Karpas-422 (cell line): ENCODE measurements around the gene RAB6B. TPM values are rescaled to one million over a fixed set of nuclear protein-coding genes. Genes with fewer than 3 reads are reported as not detected.

Experiments
- DNase-seq: peaks from one replicate; pipeline ENCODE4 v3.0.0-alpha.2; 2015
- H2AFZ ChIP-seq: fragments of 200-600 bp; sonication (generic); 2 replicates; pipeline ENCODE4 v1.6.1; 2014; ENCODE audit warnings: antibody characterized with exemption, low read length, mixed read lengths
- H3K27ac ChIP-seq: fragments of 200-600 bp; sonication (generic); 2 replicates; pipeline ENCODE4 v1.5.1; 2014; ENCODE audit warnings: mild to moderate bottlenecking, low read length, moderate library complexity
- H3K27me3 ChIP-seq: fragments of 200-600 bp; sonication (generic); 2 replicates; pipeline ENCODE4 v1.6.1; 2014; ENCODE audit warnings: low read length, mixed read lengths
- H3K36me3 ChIP-seq: fragments of 200-600 bp; sonication (generic); 2 replicates; pipeline ENCODE4 v1.6.1; 2014; ENCODE audit warnings: low read length, mixed read lengths; ENCODE audit not compliant: insufficient read depth
- H3K4me1 ChIP-seq: fragments of 200-600 bp; sonication (generic); 2 replicates; pipeline ENCODE4 v1.6.1; 2014; ENCODE audit warnings: mild to moderate bottlenecking, low read length, mixed read lengths
- H3K4me2 ChIP-seq: fragments of 200-600 bp; sonication (generic); 2 replicates; pipeline ENCODE4 v1.6.1; 2014; ENCODE audit warnings: low read length, low read depth, mild to moderate bottlenecking; ENCODE audit not compliant: poor library complexity, severe bottlenecking
- H3K4me3 ChIP-seq: fragments of 200-600 bp; sonication (generic); 2 replicates; pipeline ENCODE4 v1.5.1; 2014; ENCODE audit warnings: mild to moderate bottlenecking, antibody characterized with exemption, low read length, mixed read lengths
- H3K79me2 ChIP-seq: fragments of 200-600 bp; sonication (generic); 2 replicates; pipeline ENCODE4 v1.6.1; 2014; ENCODE audit warnings: mild to moderate bottlenecking, low read length, mixed read lengths
- H3K9ac ChIP-seq: fragments of 200-600 bp; sonication (generic); 2 replicates; pipeline ENCODE4 v1.6.0; 2014; ENCODE audit warnings: low read length
- H3K9me2 ChIP-seq: fragments of 200-600 bp; sonication (generic), shearing (Covaris generic); replicated peaks from 2 replicates; pipeline ENCODE4 v1.6.0; 2014; ENCODE audit warnings: mild to moderate bottlenecking, low read length, moderate library complexity; ENCODE audit not compliant: insufficient read depth
- H3K9me3 ChIP-seq: fragments of 300-700, 200-600 bp; sonication (generic); 2 replicates; pipeline ENCODE4 v1.6.1; 2014; ENCODE audit warnings: low read length, mixed read lengths
- H4K20me1 ChIP-seq: fragments of 200-600 bp; sonication (generic); 2 replicates; pipeline ENCODE4 v1.6.1; 2014; ENCODE audit warnings: mild to moderate bottlenecking, antibody characterized with exemption, low read length, low read depth; ENCODE audit not compliant: insufficient read depth
- total RNA-seq: library from RNA; depleted of rRNA; stranded (reverse); fragments of >200 nt; shearing (Covaris generic); gene quantifications from 2 replicates; pipeline ENCODE4 v1.2.3, GENCODE V29; 2014; ENCODE audit warnings: low replicate concordance

The RAB6B gene
- total RNA-seq, 1 experiment from 2014 or later = not detected

DNA sequence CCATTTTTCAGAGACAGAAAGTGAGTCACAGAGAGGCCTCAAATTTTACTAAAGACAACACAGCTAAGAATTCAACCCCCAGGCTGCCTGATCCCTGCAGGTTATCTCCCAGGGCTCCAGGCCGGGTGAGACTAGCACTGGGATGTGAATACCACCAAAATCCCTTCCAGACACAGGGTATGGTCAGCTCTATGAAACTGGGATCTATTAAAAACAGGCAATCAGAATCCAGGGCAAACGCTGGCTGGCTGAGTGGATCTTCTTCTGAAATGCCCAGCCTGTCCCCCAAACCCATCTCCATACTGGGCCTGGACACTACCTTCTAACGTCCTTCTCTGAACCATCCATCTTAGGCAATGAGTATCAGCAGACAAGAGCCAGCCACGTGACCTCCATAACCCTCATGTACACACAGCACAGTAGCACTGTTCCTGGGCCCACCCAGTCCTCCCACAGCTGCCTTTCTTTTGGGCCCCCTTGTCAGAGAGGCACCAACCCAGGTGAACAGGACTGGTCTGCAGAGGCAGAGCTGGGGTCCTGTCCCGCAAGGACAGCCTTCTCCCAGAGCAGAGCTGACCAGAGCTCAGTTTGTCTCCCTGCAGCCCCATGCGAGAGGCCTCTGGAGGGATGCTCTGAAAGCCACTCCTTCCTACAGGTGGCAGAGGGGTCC, 1.9 kb downstream of the RAB6B start:
- Histone ChIP-seq H3K4me3 (no peak overlapping the region), H3K36me3 (no peaks in the 10 kb centered on the region), H3K9me3 (no peaks in the 10 kb centered on the region), H3K4me2 (no peak overlapping the region), H4K20me1 (no peaks in the 10 kb centered on the region), H2AFZ (no peak overlapping the region), H3K79me2 (no peaks in the 10 kb centered on the region), H3K27me3 (no peaks in the 10 kb centered on the region), H3K9me2 (no peaks in the 10 kb centered on the region), H3K27ac (no peak overlapping the region), H3K4me1 (no peaks in the 10 kb centered on the region), H3K9ac (no peak overlapping the region)
- DNase-seq = no peak

DNA sequence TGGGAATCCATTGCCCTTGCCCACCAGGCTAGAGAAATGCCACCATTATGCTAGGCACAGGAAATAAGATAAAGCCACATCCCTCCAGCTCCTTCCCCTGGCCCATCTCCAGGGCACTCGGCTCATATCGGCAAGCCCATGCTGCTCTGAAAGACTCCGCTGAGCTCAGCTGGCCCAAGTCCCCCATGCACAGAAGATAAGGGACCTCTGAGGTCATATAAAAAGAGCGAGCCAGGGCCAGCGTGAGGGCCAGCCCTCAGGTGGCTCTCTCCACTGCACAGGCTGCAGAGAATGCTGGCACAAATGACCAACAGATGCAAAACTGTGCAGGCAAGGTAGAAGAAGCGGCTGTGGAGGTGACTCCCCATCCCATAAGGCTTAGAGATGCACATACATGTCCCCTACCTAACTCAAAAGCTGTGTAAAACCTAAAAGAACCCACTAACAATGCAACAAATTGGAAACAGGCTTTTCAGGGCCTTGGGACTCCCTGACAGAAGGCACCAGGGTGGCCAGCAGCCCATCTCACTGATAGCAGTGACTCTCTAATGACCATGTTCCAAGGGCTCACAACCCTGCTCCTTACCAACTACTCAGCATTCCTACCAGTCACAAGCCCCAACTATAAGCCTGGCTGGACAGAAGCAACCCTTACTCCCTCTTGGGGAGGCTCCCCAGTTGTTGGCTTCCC, 3.0 kb downstream of the RAB6B start:
- Histone ChIP-seq H4K20me1 (no peaks in the 10 kb centered on the region), H3K79me2 (no peaks in the 10 kb centered on the region), H3K9me3 (no peaks in the 10 kb centered on the region), H3K4me2 (no peak overlapping the region), H3K36me3 (no peaks in the 10 kb centered on the region), H2AFZ (no peak overlapping the region), H3K4me1 (no peaks in the 10 kb centered on the region), H3K27ac (no peak overlapping the region), H3K4me3 (no peak overlapping the region), H3K27me3 (no peaks in the 10 kb centered on the region), H3K9me2 (no peaks in the 10 kb centered on the region), H3K9ac (no peak overlapping the region)
- DNase-seq = no peak

GRCh38 chr3:133891662-133892378, 3.9 kb downstream of the RAB6B start:
- Histone ChIP-seq H3K36me3 (no peaks in the 10 kb centered on the region), H3K27ac (no peak overlapping the region), H3K9me3 (no peaks in the 10 kb centered on the region), H3K27me3 (no peaks in the 10 kb centered on the region), H2AFZ (no peak overlapping the region), H3K4me1 (no peaks in the 10 kb centered on the region), H3K4me3 (no peak overlapping the region), H3K4me2 (no peak overlapping the region), H3K79me2 (no peaks in the 10 kb centered on the region), H3K9me2 (no peaks in the 10 kb centered on the region), H3K9ac (no peak overlapping the region), H4K20me1 (no peaks in the 10 kb centered on the region)
- no peak for DNase-seq

- Histone ChIP-seq H3K4me3 (no peak overlapping the region), H2AFZ (no peak overlapping the region)
Measured at GRCh38 chr3:133890972-133891644, 4.6 kb downstream of the RAB6B start.

GRCh38 chr3:133890037-133890436, 5.6 kb downstream of the RAB6B start:
- no peak overlapping the region for H3K9ac ChIP-seq
- no peaks in the 10 kb centered on the region for H3K9me2 ChIP-seq
- H3K4me1 ChIP-seq = no peaks in the 10 kb centered on the region
- no peak overlapping the region for H3K27ac ChIP-seq
- H4K20me1 ChIP-seq = no peaks in the 10 kb centered on the region
- H3K9me3 ChIP-seq = no peaks in the 10 kb centered on the region
- H3K36me3 ChIP-seq = no peaks in the 10 kb centered on the region
- no peak overlapping the region for H2AFZ ChIP-seq
- H3K4me2 ChIP-seq = no peak overlapping the region
- H3K27me3 ChIP-seq = no peaks in the 10 kb centered on the region
- no peaks in the 10 kb centered on the region for H3K79me2 ChIP-seq
- H3K4me3 ChIP-seq = no peak overlapping the region
- DNase-seq = no peak

More at GRCh38 chr3:133890972-133891644, 4.6 kb downstream of the RAB6B start:
- H3K9ac ChIP-seq = no peak overlapping the region
- no peaks in the 10 kb centered on the region for H4K20me1 ChIP-seq
- H3K36me3 ChIP-seq = no peaks in the 10 kb centered on the region
- no peaks in the 10 kb centered on the region for H3K27me3 ChIP-seq
- no peak overlapping the region for H3K27ac ChIP-seq
- no peaks in the 10 kb centered on the region for H3K79me2 ChIP-seq
- H3K4me2 ChIP-seq = no peak overlapping the region
- no peaks in the 10 kb centered on the region for H3K4me1 ChIP-seq
- H3K9me2 ChIP-seq = no peaks in the 10 kb centered on the region
- no peaks in the 10 kb centered on the region for H3K9me3 ChIP-seq
- no peak for DNase-seq

GRCh38 chr3:133888726-133889340, 6.8 kb downstream of the RAB6B start:
- Histone ChIP-seq H3K9ac (no peak overlapping the region), H3K4me2 (no peak overlapping the region), H3K36me3 (no peaks in the 10 kb centered on the region), H3K4me3 (no peak overlapping the region), H4K20me1 (no peaks in the 10 kb centered on the region), H3K4me1 (no peaks in the 10 kb centered on the region), H3K27ac (no peak overlapping the region), H2AFZ (no peak overlapping the region), H3K79me2 (no peaks in the 10 kb centered on the region), H3K27me3 (no peaks in the 10 kb centered on the region), H3K9me2 (no peaks in the 10 kb centered on the region), H3K9me3 (no peaks in the 10 kb centered on the region)
- DNase-seq = no peak

- no peaks in the 10 kb centered on the region for H3K79me2 ChIP-seq
- H2AFZ ChIP-seq = no peak overlapping the region
- H3K27ac ChIP-seq = no peak overlapping the region
- no peak overlapping the region for H3K4me2 ChIP-seq
- H3K4me1 ChIP-seq = no peaks in the 10 kb centered on the region
- H3K27me3 ChIP-seq = no peaks in the 10 kb centered on the region
- no peak overlapping the region for H3K9ac ChIP-seq
- no peaks in the 10 kb centered on the region for H3K9me3 ChIP-seq
- H3K9me2 ChIP-seq = no peaks in the 10 kb centered on the region
- no peaks in the 10 kb centered on the region for H3K36me3 ChIP-seq
- H4K20me1 ChIP-seq = no peaks in the 10 kb centered on the region
- DNase-seq = no peak
- no peak overlapping the region for H3K4me3 ChIP-seq
Measured at GRCh38 chr3:133887803-133888703, 7.6 kb downstream of the RAB6B start.
